HepG2 (cell line): ENCODE results near the gene VDR. TPM values are rescaled to one million over a fixed set of nuclear protein-coding genes. Genes with fewer than 3 reads are reported as not detected.

ENCODE experiments used
- BORCS8-MEF2B ChIP-seq: sonication (generic); formaldehyde crosslinking; IDR thresholded peaks from 2 replicates; pipeline ENCODE4 v1.8.0; 2022; ENCODE audit warnings: mild to moderate bottlenecking, missing genetic modification reagents
- DNMT1 ChIP-seq: sonication (generic); formaldehyde crosslinking; IDR thresholded peaks from 2 replicates; pipeline ENCODE4 v1.5.1; 2020; ENCODE audit warnings: mild to moderate bottlenecking, missing genetic modification reagents
- FOXO4 ChIP-seq: sonication (generic); formaldehyde crosslinking; conservative IDR thresholded peaks from 2 replicates; pipeline ENCODE4 v1.8.1; 2023; ENCODE audit warnings: missing genetic modification reagents
- GATAD2A ChIP-seq: IDR thresholded peaks from 2 replicates; pipeline ENCODE4 v1.6.1; 2016
- HNF4A ChIP-seq: sonication (generic); formaldehyde crosslinking; IDR thresholded peaks from 2 replicates; pipeline ENCODE4 v1.4.0; 2020; ENCODE audit warnings: missing genetic modification reagents
- MIXL1 ChIP-seq: IDR thresholded peaks from 2 replicates; pipeline ENCODE4 v1.6.1; 2016
- MTA1 ChIP-seq: sonication (generic); formaldehyde crosslinking; IDR thresholded peaks from 2 replicates; pipeline ENCODE4 v1.4.0; 2020; ENCODE audit warnings: missing genetic modification reagents, mild to moderate bottlenecking, borderline replicate concordance
- NFATC3 ChIP-seq: sonication (generic); formaldehyde crosslinking; IDR thresholded peaks from 2 replicates; pipeline ENCODE4 v1.5.1; 2020; ENCODE audit warnings: mild to moderate bottlenecking, missing genetic modification reagents
- NFE2L2 ChIP-seq: fragments of 150-350 bp; IDR thresholded peaks from 2 replicates; pipeline ENCODE4 v1.6.1; 2014; ENCODE audit warnings: low read length
- REPIN1 ChIP-seq: sonication (generic); formaldehyde crosslinking; IDR thresholded peaks from 2 replicates; pipeline ENCODE4 v1.8.0; 2022; ENCODE audit warnings: missing genetic modification reagents, low read depth, mild to moderate bottlenecking, borderline replicate concordance
- SAP130 ChIP-seq: IDR thresholded peaks from 2 replicates; pipeline ENCODE4 v1.6.1; 2016; ENCODE audit warnings: low read depth
- SP4 ChIP-seq: sonication (generic); formaldehyde crosslinking; IDR thresholded peaks from 2 replicates; pipeline ENCODE4 v1.8.1; 2023; ENCODE audit warnings: mild to moderate bottlenecking, missing genetic modification reagents
- TFDP1 ChIP-seq: IDR thresholded peaks from 2 replicates; pipeline ENCODE4 v1.6.1; 2016; ENCODE audit warnings: missing compliant biosample characterization, missing genetic modification reagents, borderline replicate concordance
- ZBTB33 ChIP-seq: sonication (generic); formaldehyde crosslinking; IDR thresholded peaks from 2 replicates; pipeline ENCODE4 v1.4.0; 2020; ENCODE audit warnings: missing genetic modification reagents
- ZFP36 ChIP-seq: fragments of 150-350 bp; IDR thresholded peaks from 2 replicates; pipeline ENCODE4 v1.6.1; 2018; ENCODE audit warnings: borderline replicate concordance, low read length, low read depth; ENCODE audit not compliant: partially characterized antibody
- ZMYM4 ChIP-seq: sonication (generic); formaldehyde crosslinking; IDR thresholded peaks from 2 replicates; pipeline ENCODE4 v1.8.1; 2023; ENCODE audit warnings: mild to moderate bottlenecking, missing genetic modification reagents
- ZNF281 ChIP-seq: sonication (generic); formaldehyde crosslinking; IDR thresholded peaks from 2 replicates; pipeline ENCODE4 v1.4.0; 2020; ENCODE audit warnings: missing genetic modification reagents, borderline replicate concordance
- ZNF326 ChIP-seq: sonication (generic); formaldehyde crosslinking; IDR thresholded peaks from 2 replicates; pipeline ENCODE4 v1.4.0; 2020; ENCODE audit warnings: missing genetic modification reagents, borderline replicate concordance
- ZNF598 ChIP-seq: sonication (generic); formaldehyde crosslinking; IDR thresholded peaks from 2 replicates; pipeline ENCODE4 v1.5.1; 2020; ENCODE audit warnings: mild to moderate bottlenecking, missing genetic modification reagents, borderline replicate concordance
- polyA plus RNA-seq, 8 experiments: library from polyadenylated mRNA; depleted of rRNA in 3 of 8; stranded (reverse) in 7 of 8; unstranded in 1 of 8; fragments of >200 nt; fragmentation: Illumina TruSeq in 4 of 8; extraction: Trizol in 4 of 8; gene quantifications; 2 replicates each; pipeline versions ENCODE4 v1.2.1 to v1.2.3, GENCODE V29; 2011 to 2016; ENCODE audit warnings: low read depth in 4 of 8, missing spikeins in 1 of 8, mixed read lengths in 1 of 8; ENCODE audit not compliant: insufficient read depth in 1 of 8
- total RNA-seq, 5 experiments: library from RNA; depleted of rRNA; stranded (reverse); fragments of >200 nt; fragmentation: Illumina TruSeq; extraction: Trizol; gene quantifications; 2 replicates each; pipeline ENCODE4 v1.2.3, GENCODE V29; 2016; ENCODE audit warnings: low read depth in 1 of 5

Gene VDR
- total and polyA plus RNA-seq, 2 of the 13 experiments (the other 11 are each of a cell fraction or from before 2014, with no cell fraction given), result 0.08 to 0.33 TPM

- TF ChIP-seq REPIN1 (CRISPR knock-in tag) (peak; percentile 81; the same call in 1 of the 2 replicates), ZBTB33 (CRISPR knock-in tag) (no peak), FOXO4 (CRISPR knock-in tag) (no peak), DNMT1 (0 out of 2 replicates have a peak, but pooled peaks have one; percentile 73), SAP130 (peak; percentile 45; the same call in 1 of the 2 replicates), NFE2L2 (no peak), HNF4A (CRISPR knock-in tag) (peak; percentile 47), ZNF326 (CRISPR knock-in tag) (no peak), MTA1 (CRISPR knock-in tag) (no peak), BORCS8-MEF2B (CRISPR knock-in tag) (peak; percentile 49; the same call in 1 of the 2 replicates), ZNF598 (CRISPR knock-in tag) (0 out of 2 replicates have a peak, but pooled peaks have one; percentile 33), ZMYM4 (CRISPR knock-in tag) (peak; percentile 38; the same call in 1 of the 2 replicates), MIXL1 (0 out of 2 replicates have a peak, but pooled peaks have one; percentile 23), GATAD2A (peak; percentile 56; the same call in 1 of the 2 replicates), TFDP1 (CRISPR knock-in tag) (peak; percentile 32; the same call in 1 of the 2 replicates), ZNF281 (CRISPR knock-in tag) (no peak), ZFP36 (peak; percentile 29), SP4 (0 out of 2 replicates have a peak, but pooled peaks have one; percentile 33), NFATC3 (CRISPR knock-in tag) (no peak)
These were observed 4.4 kb downstream of the VDR start (continued) for GRCh38 chr12:47900131-47901062.
